VCaP (cell line): ENCODE results near the gene TP53TG5.

Experiments used
- H3K27ac ChIP-seq: fragments of 450-650 bp; 2 replicates; pipeline ENCODE4 v1.5.1; 2017
- CTCF ChIP-seq: fragments of 450-650 bp; conservative IDR thresholded peaks from 2 replicates; pipeline ENCODE4 v1.5.1; 2017; ENCODE audit warnings: mild to moderate bottlenecking, moderate library complexity

TP53TG5 gene

GRCh38 chr20:45409521-45410272 lies 31.6 kb upstream of the TP53TG5 start:
- no peak for TF ChIP-seq CTCF
- H3K27ac ChIP-seq: no peak overlapping the region

GRCh38 chr20:45408646-45409213 lies 30.6 kb upstream of the TP53TG5 start:
- no peak overlapping the region for H3K27ac ChIP-seq
- no peak for TF ChIP-seq CTCF

GRCh38 chr20:45407783-45408645 lies 29.9 kb upstream of the TP53TG5 start, which contains the start of gene DBNDD2:
DBNDD2 (plus strand) TSS chr20:45408289; CDS start chr20:45408468, 179 bp downstream.
- TF ChIP-seq CTCF: no peak
- no peak within 1 kb of the TSS for H3K27ac ChIP-seq

- no peak for TF ChIP-seq CTCF
- H3K27ac ChIP-seq: no peak overlapping the region
Observed at GRCh38 chr20:45407067-45407745, 29.1 kb upstream of the TP53TG5 start.

GRCh38 chr20:45406260-45407066 lies 28.3 kb upstream of the TP53TG5 start:
- TF ChIP-seq CTCF: no peak

GRCh38 chr20:45405571-45406259 lies 27.6 kb upstream of the TP53TG5 start:
- no peak for TF ChIP-seq CTCF
- peak overlapping the region; percentile 32; the same call in 1 of the 2 replicates for H3K27ac ChIP-seq

More at GRCh38 chr20:45406260-45407066, 28.3 kb upstream of the TP53TG5 start:
- peak overlapping the region; percentile 32; the same call in 1 of the 2 replicates for H3K27ac ChIP-seq
